SH-SY5Y (cell line): ENCODE data around the gene DNAJC16.

Experiments
- GATA2 ChIP-seq: IDR thresholded peaks from 2 replicates; pipeline ENCODE4 v1.6.1; 2011; ENCODE audit warnings: mild to moderate bottlenecking, low read depth, low read length
- GATA3 ChIP-seq: IDR thresholded peaks from 2 replicates; pipeline ENCODE4 v1.6.1; 2011; ENCODE audit warnings: low read depth, mild to moderate bottlenecking, low read length, moderate library complexity

- TF ChIP-seq GATA3, result no peak
- no peak for TF ChIP-seq GATA2
Observed at GRCh38 chr1:15476927-15477326, 49.7 kb upstream of the DNAJC16 start.
